ENCODE results near the gene ZNF256. TPM values are rescaled to one million over a fixed set of nuclear protein-coding genes. Genes with fewer than 3 reads are reported as not detected.
A peak's percentile ranks its signal among the peaks of the same experiment; 100 is the strongest.

ZNF256 gene
- total and polyA plus RNA-seq, 2 of the 13 experiments (the other 11 are each of a cell fraction or from before 2014, with no cell fraction given) = 3.8 to 6.0 TPM

DNA sequence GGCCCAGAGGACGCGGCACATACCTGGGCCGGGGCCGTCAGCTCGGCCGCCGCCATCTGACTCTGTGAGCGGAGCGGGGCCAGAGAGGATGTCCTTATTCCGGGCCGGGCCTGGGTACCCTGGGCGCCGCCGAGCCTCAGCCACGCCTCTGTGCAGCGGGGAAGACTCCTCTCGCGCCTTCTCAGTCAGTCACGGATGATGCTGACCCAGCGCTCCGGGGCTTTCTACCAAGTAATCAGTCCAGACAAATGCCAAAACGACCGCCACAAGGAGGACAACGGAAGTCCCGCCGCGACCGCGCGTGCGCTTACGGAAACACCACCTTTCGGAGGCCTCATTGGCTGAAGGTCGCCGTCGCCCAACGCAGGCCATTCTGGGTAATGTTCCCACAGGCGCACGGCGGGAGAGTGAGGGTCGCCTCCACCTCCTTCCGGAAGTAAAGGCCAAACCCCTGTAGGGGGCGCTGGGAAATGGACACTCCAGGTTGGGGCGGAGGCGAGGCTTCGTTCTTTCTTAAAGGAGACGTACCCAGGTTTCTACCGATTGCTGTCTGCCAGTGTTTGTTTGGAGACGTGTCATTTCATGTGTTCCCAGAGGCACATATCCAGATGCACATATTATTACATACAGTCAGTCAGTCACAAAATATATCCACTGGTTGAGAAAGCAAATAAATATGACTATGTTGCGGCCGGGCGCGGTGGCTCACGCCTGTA lies at the start of gene ZNF256 (continued):
- TF ChIP-seq, protein P1, sequence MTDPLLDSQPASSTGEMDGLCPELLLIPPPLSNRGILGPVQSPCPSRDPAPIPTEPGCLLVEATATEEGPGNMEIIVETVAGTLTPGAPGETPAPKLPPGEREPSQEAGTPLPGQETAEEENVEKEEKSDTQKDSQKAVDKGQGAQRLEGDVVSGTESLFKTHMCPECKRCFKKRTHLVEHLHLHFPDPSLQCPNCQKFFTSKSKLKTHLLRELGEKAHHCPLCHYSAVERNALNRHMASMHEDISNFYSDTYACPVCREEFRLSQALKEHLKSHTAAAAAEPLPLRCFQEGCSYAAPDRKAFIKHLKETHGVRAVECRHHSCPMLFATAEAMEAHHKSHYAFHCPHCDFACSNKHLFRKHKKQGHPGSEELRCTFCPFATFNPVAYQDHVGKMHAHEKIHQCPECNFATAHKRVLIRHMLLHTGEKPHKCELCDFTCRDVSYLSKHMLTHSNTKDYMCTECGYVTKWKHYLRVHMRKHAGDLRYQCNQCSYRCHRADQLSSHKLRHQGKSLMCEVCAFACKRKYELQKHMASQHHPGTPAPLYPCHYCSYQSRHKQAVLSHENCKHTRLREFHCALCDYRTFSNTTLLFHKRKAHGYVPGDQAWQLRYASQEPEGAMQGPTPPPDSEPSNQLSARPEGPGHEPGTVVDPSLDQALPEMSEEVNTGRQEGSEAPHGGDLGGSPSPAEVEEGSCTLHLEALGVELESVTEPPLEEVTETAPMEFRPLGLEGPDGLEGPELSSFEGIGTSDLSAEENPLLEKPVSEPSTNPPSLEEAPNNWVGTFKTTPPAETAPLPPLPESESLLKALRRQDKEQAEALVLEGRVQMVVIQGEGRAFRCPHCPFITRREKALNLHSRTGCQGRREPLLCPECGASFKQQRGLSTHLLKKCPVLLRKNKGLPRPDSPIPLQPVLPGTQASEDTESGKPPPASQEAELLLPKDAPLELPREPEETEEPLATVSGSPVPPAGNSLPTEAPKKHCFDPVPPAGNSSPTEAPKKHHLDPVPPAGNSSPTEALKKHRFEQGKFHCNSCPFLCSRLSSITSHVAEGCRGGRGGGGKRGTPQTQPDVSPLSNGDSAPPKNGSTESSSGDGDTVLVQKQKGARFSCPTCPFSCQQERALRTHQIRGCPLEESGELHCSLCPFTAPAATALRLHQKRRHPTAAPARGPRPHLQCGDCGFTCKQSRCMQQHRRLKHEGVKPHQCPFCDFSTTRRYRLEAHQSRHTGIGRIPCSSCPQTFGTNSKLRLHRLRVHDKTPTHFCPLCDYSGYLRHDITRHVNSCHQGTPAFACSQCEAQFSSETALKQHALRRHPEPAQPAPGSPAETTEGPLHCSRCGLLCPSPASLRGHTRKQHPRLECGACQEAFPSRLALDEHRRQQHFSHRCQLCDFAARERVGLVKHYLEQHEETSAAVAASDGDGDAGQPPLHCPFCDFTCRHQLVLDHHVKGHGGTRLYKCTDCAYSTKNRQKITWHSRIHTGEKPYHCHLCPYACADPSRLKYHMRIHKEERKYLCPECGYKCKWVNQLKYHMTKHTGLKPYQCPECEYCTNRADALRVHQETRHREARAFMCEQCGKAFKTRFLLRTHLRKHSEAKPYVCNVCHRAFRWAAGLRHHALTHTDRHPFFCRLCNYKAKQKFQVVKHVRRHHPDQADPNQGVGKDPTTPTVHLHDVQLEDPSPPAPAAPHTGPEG (CRISPR knock-in tag; IDR thresholded peaks at IDR 0.05) = peak; percentile 52; the same call in 1 of the 2 replicates
- TF ChIP-seq ZNF557 (CRISPR knock-in tag; IDR thresholded peaks at IDR 0.05) (no peak), ARHGAP35 (CRISPR knock-in tag; IDR thresholded peaks at IDR 0.05; ENCODE audit: borderline replicate concordance) (peak; percentile 19; the same call in 1 of the 2 replicates), AHR (CRISPR knock-in tag; IDR thresholded peaks at IDR 0.05) (peak; percentile 79; the same call in 1 of the 2 replicates), ZNF776 (CRISPR knock-in tag; IDR thresholded peaks at IDR 0.05) (no peak), AGO1 (IDR thresholded peaks at IDR 0.05; ENCODE audit: low read depth, low read length, poor library complexity, severe bottlenecking) (peak; percentile 17)
- TF ChIP-seq, protein P2, sequence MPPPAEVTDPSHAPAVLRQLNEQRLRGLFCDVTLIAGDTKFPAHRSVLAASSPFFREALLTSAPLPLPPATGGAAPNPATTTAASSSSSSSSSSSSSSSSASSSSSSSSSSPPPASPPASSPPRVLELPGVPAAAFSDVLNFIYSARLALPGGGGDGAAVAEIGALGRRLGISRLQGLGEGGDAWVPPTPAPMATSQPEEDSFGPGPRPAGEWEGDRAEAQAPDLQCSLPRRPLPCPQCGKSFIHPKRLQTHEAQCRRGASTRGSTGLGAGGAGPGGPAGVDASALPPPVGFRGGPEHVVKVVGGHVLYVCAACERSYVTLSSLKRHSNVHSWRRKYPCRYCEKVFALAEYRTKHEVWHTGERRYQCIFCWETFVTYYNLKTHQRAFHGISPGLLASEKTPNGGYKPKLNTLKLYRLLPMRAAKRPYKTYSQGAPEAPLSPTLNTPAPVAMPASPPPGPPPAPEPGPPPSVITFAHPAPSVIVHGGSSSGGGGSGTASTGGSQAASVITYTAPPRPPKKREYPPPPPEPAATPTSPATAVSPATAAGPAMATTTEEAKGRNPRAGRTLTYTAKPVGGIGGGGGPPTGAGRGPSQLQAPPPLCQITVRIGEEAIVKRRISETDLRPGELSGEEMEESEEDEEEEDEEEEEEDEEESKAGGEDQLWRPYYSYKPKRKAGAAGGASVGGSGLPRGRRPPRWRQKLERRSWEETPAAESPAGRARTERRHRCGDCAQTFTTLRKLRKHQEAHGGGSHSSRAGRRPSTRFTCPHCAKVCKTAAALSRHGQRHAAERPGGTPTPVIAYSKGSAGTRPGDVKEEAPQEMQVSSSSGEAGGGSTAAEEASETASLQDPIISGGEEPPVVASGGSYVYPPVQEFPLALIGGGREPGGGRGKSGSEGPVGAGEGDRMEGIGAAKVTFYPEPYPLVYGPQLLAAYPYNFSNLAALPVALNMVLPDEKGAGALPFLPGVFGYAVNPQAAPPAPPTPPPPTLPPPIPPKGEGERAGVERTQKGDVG (CRISPR knock-in tag; IDR thresholded peaks at IDR 0.05; ENCODE audit: borderline replicate concordance) = no peak
- TF ChIP-seq, protein P3, sequence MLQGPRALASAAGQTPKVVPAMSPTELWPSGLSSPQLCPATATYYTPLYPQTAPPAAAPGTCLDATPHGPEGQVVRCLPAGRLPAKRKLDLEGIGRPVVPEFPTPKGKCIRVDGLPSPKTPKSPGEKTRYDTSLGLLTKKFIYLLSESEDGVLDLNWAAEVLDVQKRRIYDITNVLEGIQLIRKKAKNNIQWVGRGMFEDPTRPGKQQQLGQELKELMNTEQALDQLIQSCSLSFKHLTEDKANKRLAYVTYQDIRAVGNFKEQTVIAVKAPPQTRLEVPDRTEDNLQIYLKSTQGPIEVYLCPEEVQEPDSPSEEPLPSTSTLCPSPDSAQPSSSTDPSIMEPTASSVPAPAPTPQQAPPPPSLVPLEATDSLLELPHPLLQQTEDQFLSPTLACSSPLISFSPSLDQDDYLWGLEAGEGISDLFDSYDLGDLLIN (CRISPR knock-in tag; IDR thresholded peaks at IDR 0.05; ENCODE audit: borderline replicate concordance) = no peak
- TF ChIP-seq, protein P4, sequence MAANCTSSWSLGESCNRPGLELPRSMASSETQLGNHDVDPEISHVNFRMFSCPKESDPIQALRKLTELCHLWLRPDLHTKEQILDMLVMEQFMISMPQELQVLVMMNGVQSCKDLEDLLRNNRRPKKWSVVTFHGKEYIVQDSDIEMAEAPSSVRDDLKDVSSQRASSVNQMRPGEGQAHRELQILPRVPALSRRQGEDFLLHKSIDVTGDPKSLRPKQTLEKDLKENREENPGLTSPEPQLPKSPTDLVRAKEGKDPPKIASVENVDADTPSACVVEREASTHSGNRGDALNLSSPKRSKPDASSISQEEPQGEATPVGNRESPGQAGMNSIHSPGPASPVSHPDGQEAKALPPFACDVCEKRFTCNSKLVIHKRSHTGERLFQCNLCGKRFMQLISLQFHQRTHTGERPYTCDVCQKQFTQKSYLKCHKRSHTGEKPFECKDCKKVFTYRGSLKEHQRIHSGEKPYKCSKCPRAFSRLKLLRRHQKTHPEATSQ (CRISPR knock-in tag; IDR thresholded peaks at IDR 0.05; ENCODE audit: borderline replicate concordance) = no peak; the same call in 1 of the 2 replicates

All from HepG2 (cell line).